ENCODE data around the gene PAXX.

Gene PAXX

GRCh38 chr9:136962163-136962562, 30.1 kb upstream of the PAXX start:
- no peak overlapping the region for H3K4me3 ChIP-seq (ENCODE audit: low read length in 2 of 2)
- no peak overlapping the region for H3K9ac ChIP-seq (ENCODE audit: low read length in 2 of 2)
- H3K27ac ChIP-seq (ENCODE audit: low read length), result no peak overlapping the region
- H3K4me1 ChIP-seq (ENCODE audit: control insufficient read depth, insufficient read depth, low read length), result peaks cover 2% of the 10 kb centered on the region
- no peaks in the 10 kb centered on the region for H3K9me3 ChIP-seq (ENCODE audit: control insufficient read depth in 2 of 2, low read length in 2 of 2)
- H3K36me3 ChIP-seq (ENCODE audit: control insufficient read depth in 2 of 2, insufficient read depth in 2 of 2, low read length in 2 of 2), result no peaks in the 10 kb centered on the region
- H3K27me3 ChIP-seq (ENCODE audit: control insufficient read depth in 1 of 2, insufficient read depth in 2 of 2, low read length in 2 of 2), result peaks cover 0 to 3% of the 10 kb centered on the region in 2 donors

- H3K36me3 ChIP-seq (ENCODE audit: control insufficient read depth in 2 of 2, insufficient read depth in 2 of 2, low read length in 2 of 2), result no peaks in the 10 kb centered on the region
- no peak overlapping the region for H3K9ac ChIP-seq (ENCODE audit: low read length in 2 of 2)
- peaks cover 0 to 3% of the 10 kb centered on the region in 2 donors for H3K27me3 ChIP-seq (ENCODE audit: control insufficient read depth in 1 of 2, insufficient read depth in 2 of 2, low read length in 2 of 2)
- no peak overlapping the region for H3K4me3 ChIP-seq (ENCODE audit: low read length in 2 of 2)
- no peaks in the 10 kb centered on the region for H3K9me3 ChIP-seq (ENCODE audit: control insufficient read depth in 2 of 2, low read length in 2 of 2)
- H3K4me1 ChIP-seq (ENCODE audit: control insufficient read depth, insufficient read depth, low read length), result peaks cover 2% of the 10 kb centered on the region
- H3K27ac ChIP-seq (ENCODE audit: low read length), result no peak overlapping the region
These were observed 29.4 kb upstream of the PAXX start for GRCh38 chr9:136962701-136963248.

GRCh38 chr9:136963341-136963740, 28.9 kb upstream of the PAXX start:
- Histone ChIP-seq H3K9ac (ENCODE audit: low read length in 2 of 2) (no peak overlapping the region), H3K4me1 (ENCODE audit: control insufficient read depth, insufficient read depth, low read length) (peaks cover 2% of the 10 kb centered on the region), H3K9me3 (ENCODE audit: control insufficient read depth in 2 of 2, low read length in 2 of 2) (no peaks in the 10 kb centered on the region), H3K36me3 (ENCODE audit: control insufficient read depth in 2 of 2, insufficient read depth in 2 of 2, low read length in 2 of 2) (no peaks in the 10 kb centered on the region), H3K27me3 (ENCODE audit: control insufficient read depth in 1 of 2, insufficient read depth in 2 of 2, low read length in 2 of 2) (peaks cover 0 to 3% of the 10 kb centered on the region in 2 donors), H3K27ac (ENCODE audit: low read length) (no peak overlapping the region), H3K4me3 (ENCODE audit: low read length in 2 of 2) (no peak overlapping the region)

- Histone ChIP-seq H3K4me1 (ENCODE audit: control insufficient read depth, insufficient read depth, low read length) (peaks cover 3% of the 10 kb centered on the region), H3K9me3 (ENCODE audit: control insufficient read depth in 2 of 2, low read length in 2 of 2) (no peaks in the 10 kb centered on the region), H3K9ac (ENCODE audit: low read length in 2 of 2) (no peak overlapping the region), H3K27ac (ENCODE audit: low read length) (no peak overlapping the region), H3K36me3 (ENCODE audit: control insufficient read depth in 2 of 2, insufficient read depth in 2 of 2, low read length in 2 of 2) (no peaks in the 10 kb centered on the region), H3K4me3 (ENCODE audit: low read length in 2 of 2) (no peak overlapping the region), H3K27me3 (ENCODE audit: control insufficient read depth in 1 of 2, insufficient read depth in 2 of 2, low read length in 2 of 2) (peaks cover 0 to 3% of the 10 kb centered on the region in 2 donors)
These were observed 28.5 kb upstream of the PAXX start for GRCh38 chr9:136963751-136964150.

GRCh38 chr9:136964171-136964689, 28.0 kb upstream of the PAXX start:
- Histone ChIP-seq H3K9ac (ENCODE audit: low read length in 2 of 2) (no peak overlapping the region), H3K4me1 (ENCODE audit: control insufficient read depth, insufficient read depth, low read length) (peaks cover 4% of the 10 kb centered on the region), H3K27me3 (ENCODE audit: control insufficient read depth in 1 of 2, insufficient read depth in 2 of 2, low read length in 2 of 2) (peaks cover 0 to 3% of the 10 kb centered on the region in 2 donors), H3K36me3 (ENCODE audit: control insufficient read depth in 2 of 2, insufficient read depth in 2 of 2, low read length in 2 of 2) (no peaks in the 10 kb centered on the region), H3K27ac (ENCODE audit: low read length) (no peak overlapping the region), H3K4me3 (ENCODE audit: low read length in 2 of 2) (no peak overlapping the region), H3K9me3 (ENCODE audit: control insufficient read depth in 2 of 2, low read length in 2 of 2) (no peaks in the 10 kb centered on the region)

GRCh38 chr9:136964833-136965422, 27.3 kb upstream of the PAXX start:
- Histone ChIP-seq H3K36me3 (ENCODE audit: control insufficient read depth in 2 of 2, insufficient read depth in 2 of 2, low read length in 2 of 2) (no peaks in the 10 kb centered on the region), H3K27ac (ENCODE audit: low read length) (no peak overlapping the region), H3K27me3 (ENCODE audit: control insufficient read depth in 1 of 2, insufficient read depth in 2 of 2, low read length in 2 of 2) (peaks cover 0 to 3% of the 10 kb centered on the region in 2 donors), H3K4me3 (ENCODE audit: low read length in 2 of 2) (no peak overlapping the region), H3K4me1 (ENCODE audit: control insufficient read depth, insufficient read depth, low read length) (peaks cover 4% of the 10 kb centered on the region), H3K9me3 (ENCODE audit: control insufficient read depth in 2 of 2, low read length in 2 of 2) (no peaks in the 10 kb centered on the region), H3K9ac (ENCODE audit: low read length in 2 of 2) (no peak overlapping the region)

GRCh38 chr9:136965771-136966484, 26.3 kb upstream of the PAXX start:
- no peak overlapping the region for H3K4me3 ChIP-seq (ENCODE audit: low read length in 2 of 2)
- H3K9me3 ChIP-seq (ENCODE audit: control insufficient read depth in 2 of 2, low read length in 2 of 2), result no peaks in the 10 kb centered on the region
- peaks cover 0 to 3% of the 10 kb centered on the region in 2 donors for H3K27me3 ChIP-seq (ENCODE audit: control insufficient read depth in 1 of 2, insufficient read depth in 2 of 2, low read length in 2 of 2)
- peaks cover 4% of the 10 kb centered on the region for H3K4me1 ChIP-seq (ENCODE audit: control insufficient read depth, insufficient read depth, low read length)
- no peak overlapping the region for H3K27ac ChIP-seq (ENCODE audit: low read length)
- H3K36me3 ChIP-seq (ENCODE audit: control insufficient read depth in 2 of 2, insufficient read depth in 2 of 2, low read length in 2 of 2), result no peaks in the 10 kb centered on the region
- no peak overlapping the region for H3K9ac ChIP-seq (ENCODE audit: low read length in 2 of 2)

- H3K36me3 ChIP-seq (ENCODE audit: control insufficient read depth in 2 of 2, insufficient read depth in 2 of 2, low read length in 2 of 2), result no peaks in the 10 kb centered on the region
- no peak overlapping the region for H3K9ac ChIP-seq (ENCODE audit: low read length in 2 of 2)
- peaks cover 0 to 3% of the 10 kb centered on the region in 2 donors for H3K27me3 ChIP-seq (ENCODE audit: control insufficient read depth in 1 of 2, insufficient read depth in 2 of 2, low read length in 2 of 2)
- no peaks in the 10 kb centered on the region for H3K9me3 ChIP-seq (ENCODE audit: control insufficient read depth in 2 of 2, low read length in 2 of 2)
- H3K27ac ChIP-seq (ENCODE audit: low read length), result no peak overlapping the region
- H3K4me3 ChIP-seq (ENCODE audit: low read length in 2 of 2), result no peak overlapping the region
- H3K4me1 ChIP-seq (ENCODE audit: control insufficient read depth, insufficient read depth, low read length), result peaks cover 2% of the 10 kb centered on the region
These were observed 23.7 kb upstream of the PAXX start for GRCh38 chr9:136968333-136969127.

GRCh38 chr9:136969150-136969549, 23.1 kb upstream of the PAXX start:
- peaks cover 2% of the 10 kb centered on the region for H3K4me1 ChIP-seq (ENCODE audit: control insufficient read depth, insufficient read depth, low read length)
- no peak overlapping the region for H3K9ac ChIP-seq (ENCODE audit: low read length in 2 of 2)
- no peak overlapping the region for H3K4me3 ChIP-seq (ENCODE audit: low read length in 2 of 2)
- H3K9me3 ChIP-seq (ENCODE audit: control insufficient read depth in 2 of 2, low read length in 2 of 2), result no peaks in the 10 kb centered on the region
- peaks cover 0 to 3% of the 10 kb centered on the region in 2 donors for H3K27me3 ChIP-seq (ENCODE audit: control insufficient read depth in 1 of 2, insufficient read depth in 2 of 2, low read length in 2 of 2)
- H3K27ac ChIP-seq (ENCODE audit: low read length), result no peak overlapping the region
- H3K36me3 ChIP-seq (ENCODE audit: control insufficient read depth in 2 of 2, insufficient read depth in 2 of 2, low read length in 2 of 2), result no peaks in the 10 kb centered on the region

GRCh38 chr9:136969774-136970173, 22.4 kb upstream of the PAXX start:
- Histone ChIP-seq H3K9ac (ENCODE audit: low read length in 2 of 2) (no peak overlapping the region), H3K27me3 (ENCODE audit: control insufficient read depth in 1 of 2, insufficient read depth in 2 of 2, low read length in 2 of 2) (peaks cover 0 to 3% of the 10 kb centered on the region in 2 donors), H3K36me3 (ENCODE audit: control insufficient read depth in 2 of 2, insufficient read depth in 2 of 2, low read length in 2 of 2) (no peaks in the 10 kb centered on the region), H3K9me3 (ENCODE audit: control insufficient read depth in 2 of 2, low read length in 2 of 2) (no peaks in the 10 kb centered on the region), H3K4me1 (ENCODE audit: control insufficient read depth, insufficient read depth, low read length) (peaks cover 2% of the 10 kb centered on the region), H3K4me3 (ENCODE audit: low read length in 2 of 2) (no peak overlapping the region), H3K27ac (ENCODE audit: low read length) (no peak overlapping the region)

All from stomach smooth muscle (tissue), 2 donors.